Aorta (tissue), 5 donors: ENCODE measurements around the gene OBSCN. TPM values are rescaled to one million over a fixed set of nuclear protein-coding genes. Genes with fewer than 3 reads are reported as not detected.
"Not testable (repeated sequence)": the region's sequence is repeated elsewhere in the genome, so short reads cannot be mapped to it uniquely, and the experiment has no call there.

ENCODE experiments used
- ATAC-seq: fragments of 200-7000 bp; cut with Tn5 transposase; one replicate; pipeline ENCODE4 v1.9.1; 2022; ENCODE audit warnings: moderate library complexity; ENCODE audit not compliant: low FRiP score
- DNase-seq, 2 donors: peaks; one replicate each; pipeline ENCODE4 v3.0.0-alpha.2; 2020
- H3K27ac ChIP-seq, 2 donors: one replicate each; pipeline ENCODE4 v1.5.1; 2013; ENCODE audit warnings: low read length in 2 of 2, mild to moderate bottlenecking in 2 of 2, moderate library complexity in 2 of 2, control low read depth in 1 of 2, inconsistent platforms in 1 of 2, low read depth in 1 of 2
- H3K27me3 ChIP-seq, 2 donors: one replicate each; pipeline ENCODE4 v1.6.1; 2013; ENCODE audit warnings: control low read depth in 1 of 2, low read length in 1 of 2, mild to moderate bottlenecking in 1 of 2, moderate library complexity in 1 of 2; ENCODE audit not compliant: insufficient read depth in 2 of 2, control insufficient read depth in 1 of 2
- H3K36me3 ChIP-seq, 2 donors: one replicate each; pipeline ENCODE4 v1.6.1; 2013; ENCODE audit warnings: control low read depth in 1 of 2, low read length in 1 of 2, mild to moderate bottlenecking in 1 of 2; ENCODE audit not compliant: insufficient read depth in 2 of 2, control insufficient read depth in 1 of 2
- H3K4me1 ChIP-seq, 2 donors: one replicate each; pipeline ENCODE4 v1.6.1; 2013; ENCODE audit warnings: low read length in 2 of 2, control low read depth in 1 of 2, mild to moderate bottlenecking in 1 of 2, moderate library complexity in 1 of 2; ENCODE audit not compliant: insufficient read depth in 2 of 2, control insufficient read depth in 1 of 2
- H3K4me3 ChIP-seq, 2 donors: one replicate each; pipeline ENCODE4 v1.5.1; 2013; ENCODE audit warnings: low read length in 2 of 2, control low read depth in 1 of 2, mild to moderate bottlenecking in 1 of 2
- H3K9me3 ChIP-seq: one replicate; pipeline ENCODE4 v1.6.1; 2013; ENCODE audit warnings: mild to moderate bottlenecking, low read length; ENCODE audit not compliant: control insufficient read depth
- WGBS, 2 donors: extraction: QIAGEN DNeasy Blood & Tissue Kit; methylation state at CpG; one replicate each; pipeline ENCODE4 v1.1.7; 2013; 5-methylcytosine and 5-hydroxymethylcytosine counted together
- intact Hi-C, 2 donors: fragments of 100-400 bp; cut with DNase I; formaldehyde crosslinking; loops; one replicate each; pipeline versions ENCODE4 v1.14.2 to v1.15.0; 2022
- polyA plus RNA-seq, 2 donors: library from polyadenylated mRNA; stranded (reverse); fragments of 200-250 nt; gene quantifications; one replicate each; pipeline ENCODE4 v1.2.3, GENCODE V29; 2013
- total RNA-seq, 2 donors: library from RNA; stranded (reverse); fragmentation: NEBNext Ultra II Directional; extraction: Animal tissue kit (Norgen Biotek cat#: 25700); gene quantifications; one replicate each; pipeline ENCODE4 v1.2.1, GENCODE V29; 2021
- donor health status: healthy with polysubstance abuse.
- donor health status: Bipolar disorder and iron deficiency.
- donor health status: DM: no; HTN: no; CAD: no.
- donor health status: DM: no; HTN: no; CAD: no.
- donor health status: DM: yes; HTN: yes; CAD: no.

Gene OBSCN
- total and polyA plus RNA-seq, 4 donors: 2.0 to 19.3 (median 6.4) TPM

DNA sequence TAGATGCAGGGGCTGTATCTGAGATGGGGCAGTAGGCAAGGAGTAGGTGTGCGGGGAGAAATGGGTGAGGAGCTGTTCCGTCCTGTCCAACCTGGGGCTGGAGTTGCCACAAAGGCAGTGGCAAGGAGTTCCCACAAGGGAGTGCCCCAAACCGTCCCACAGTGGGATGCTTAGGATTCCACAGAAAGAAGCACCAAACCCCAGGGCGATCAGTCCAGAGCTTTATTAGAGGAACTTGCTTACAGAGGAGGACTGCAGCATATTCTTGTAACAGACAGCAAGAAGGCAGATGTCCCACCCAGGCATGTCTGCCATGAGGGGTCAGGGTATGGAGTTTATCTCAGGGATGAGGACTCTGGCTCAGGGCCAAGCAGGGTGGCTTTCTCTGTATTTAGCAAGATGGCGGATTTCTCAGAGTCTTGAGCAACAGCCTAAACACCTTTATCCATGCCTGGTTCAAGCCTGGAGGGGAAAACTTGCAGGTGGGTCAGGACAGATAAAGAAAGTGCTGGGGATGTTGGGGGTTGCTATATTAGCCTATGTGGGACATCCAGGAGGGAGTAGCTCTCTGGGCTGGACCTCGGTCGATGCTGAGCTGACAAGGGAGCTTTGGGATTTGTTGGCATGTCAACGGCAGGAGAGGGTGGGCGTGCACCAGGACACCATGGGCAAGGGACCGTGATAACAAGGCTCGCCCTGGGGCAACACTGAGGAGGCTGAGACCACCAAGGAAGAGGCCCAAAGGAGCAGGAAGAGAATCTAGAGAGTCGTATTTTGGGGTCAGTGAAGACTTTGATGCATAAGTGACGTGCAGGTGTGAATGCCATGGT lies 32.8 kb downstream of the OBSCN start:
- no peaks in the 10 kb centered on the region for H3K27me3 ChIP-seq
- H3K36me3 ChIP-seq: peaks cover 0 to 2% of the 10 kb centered on the region in 2 donors
- 90% methylated on average over 13 of the region's 13 CpGs for WGBS, 2 donors
- DNase-seq: no peak
- ATAC-seq: no peak
- H3K27ac ChIP-seq: no peak overlapping the region
- no peak overlapping the region for H3K4me3 ChIP-seq
- intact Hi-C loops: no loop called here
- H3K4me1 ChIP-seq: no peaks in the 10 kb centered on the region
- peaks cover 16% of the 10 kb centered on the region for H3K9me3 ChIP-seq

DNA sequence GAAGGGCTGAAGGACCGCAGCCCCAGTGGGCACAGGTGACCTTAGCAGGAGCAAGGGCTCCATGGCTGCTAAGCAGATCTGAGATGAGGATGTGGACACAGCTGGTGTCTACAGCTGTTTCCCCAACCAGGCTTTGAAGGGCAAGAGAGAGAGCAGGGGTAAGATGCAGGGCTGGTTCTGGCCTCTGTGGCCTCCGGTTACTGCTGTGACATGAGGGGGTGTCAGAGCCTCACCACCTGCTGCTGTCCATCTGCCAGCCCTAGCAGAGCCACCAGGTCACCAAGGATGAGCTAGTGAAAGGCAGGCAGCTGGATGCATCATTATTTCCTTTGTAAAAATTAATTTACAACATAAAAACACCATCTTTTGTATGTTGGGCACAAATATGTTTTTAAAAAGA lies 33.4 kb downstream of the OBSCN start:
- intact Hi-C loops: no loop called here
- H3K36me3 ChIP-seq: peaks cover 0 to 2% of the 10 kb centered on the region in 2 donors
- peaks cover 16% of the 10 kb centered on the region for H3K9me3 ChIP-seq

DNA sequence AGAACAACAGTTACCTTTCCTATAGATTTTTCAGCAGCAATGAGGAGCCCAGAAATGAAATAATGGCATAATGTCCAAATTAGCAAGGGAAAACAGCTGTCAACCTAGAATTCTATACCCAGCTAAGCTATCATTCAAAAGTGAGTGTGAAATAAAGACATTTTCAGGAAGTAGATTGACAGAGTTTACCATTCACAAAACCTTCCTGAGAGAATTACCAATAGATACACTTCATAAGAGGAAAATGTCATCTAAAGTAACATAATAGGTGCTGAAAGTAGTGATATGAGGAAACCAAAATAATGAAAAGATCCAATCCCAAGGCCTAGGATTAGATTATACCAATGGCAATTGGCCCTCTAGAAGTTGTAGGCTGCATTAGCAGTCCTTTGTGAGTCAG lies 34.6 kb downstream of the OBSCN start:
- DNase-seq: no peak
- peaks cover 19% of the 10 kb centered on the region for H3K9me3 ChIP-seq
- intact Hi-C loops: no loop called here
- peaks cover 0 to 2% of the 10 kb centered on the region in 2 donors for H3K36me3 ChIP-seq
- H3K4me1 ChIP-seq: no peaks in the 10 kb centered on the region
- H3K4me3 ChIP-seq: no peak overlapping the region
- H3K27ac ChIP-seq: no peak overlapping the region
- no peaks in the 10 kb centered on the region for H3K27me3 ChIP-seq
- ATAC-seq: no peak

More for the DNA sequence above, 33.4 kb downstream of the OBSCN start:
- no peaks in the 10 kb centered on the region for H3K27me3 ChIP-seq
- ATAC-seq: no peak
- H3K27ac ChIP-seq: no peak overlapping the region
- DNase-seq: no peak
- 96 to 97% methylated on average over 2 of the region's 2 CpGs for WGBS, 2 donors
- no peak overlapping the region for H3K4me3 ChIP-seq
- H3K4me1 ChIP-seq: no peaks in the 10 kb centered on the region

DNA sequence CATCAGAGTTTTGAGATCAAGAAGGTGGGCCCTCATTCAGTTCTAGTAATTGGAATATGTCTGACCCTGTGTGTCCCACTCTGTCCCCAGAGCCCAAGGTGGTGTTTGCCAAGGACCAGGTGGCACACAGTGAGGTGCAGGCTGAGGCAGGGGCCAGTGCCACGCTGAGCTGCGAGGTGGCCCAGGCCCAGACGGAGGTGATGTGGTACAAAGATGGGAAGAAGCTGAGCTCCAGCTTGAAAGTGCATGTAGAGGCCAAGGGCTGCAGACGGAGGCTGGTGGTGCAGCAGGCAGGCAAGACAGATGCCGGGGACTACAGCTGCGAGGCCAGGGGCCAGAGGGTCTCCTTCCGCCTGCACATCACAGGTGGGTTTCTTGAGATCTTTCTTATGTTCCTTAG lies 35.2 kb downstream of the OBSCN start:
- peaks cover 0 to 2% of the 10 kb centered on the region in 2 donors for H3K36me3 ChIP-seq
- intact Hi-C loops: no loop called here
- WGBS, 2 donors: 98 to 99% methylated on average over 7 of the region's 7 CpGs
- H3K4me3 ChIP-seq: no peak overlapping the region
- H3K4me1 ChIP-seq: no peaks in the 10 kb centered on the region
- no peak for ATAC-seq
- DNase-seq: no peak
- peaks cover 19% of the 10 kb centered on the region for H3K9me3 ChIP-seq
- no peak overlapping the region for H3K27ac ChIP-seq
- no peaks in the 10 kb centered on the region for H3K27me3 ChIP-seq

DNA sequence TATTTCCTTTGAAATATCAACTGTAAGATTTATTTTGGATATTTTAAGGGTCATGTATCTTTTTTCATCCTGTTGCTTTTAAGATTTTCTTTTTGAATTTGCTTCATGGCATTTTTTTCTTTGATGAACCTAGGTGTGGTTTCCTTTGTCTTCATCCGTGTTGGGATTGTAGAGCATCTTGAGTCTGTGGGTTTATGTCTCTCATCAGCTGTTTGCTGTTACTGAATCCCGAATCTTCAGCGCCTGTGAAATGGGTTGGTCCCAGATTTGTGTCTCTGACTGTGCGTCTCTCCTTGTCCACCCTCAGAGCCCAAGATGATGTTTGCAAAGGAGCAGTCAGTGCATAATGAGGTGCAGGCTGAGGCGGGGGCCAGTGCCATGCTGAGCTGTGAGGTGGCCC lies 36.1 kb downstream of the OBSCN start:
- intact Hi-C loops, H3K4me3 ChIP-seq, H3K27ac ChIP-seq, ATAC-seq, H3K36me3 ChIP-seq, H3K4me1 ChIP-seq, DNase-seq, H3K27me3 ChIP-seq: not testable (repeated sequence)
- WGBS, 2 donors: 77 to 96% methylated on average over 5 of the region's 5 CpGs
- peaks cover 19% of the 10 kb centered on the region for H3K9me3 ChIP-seq

DNA sequence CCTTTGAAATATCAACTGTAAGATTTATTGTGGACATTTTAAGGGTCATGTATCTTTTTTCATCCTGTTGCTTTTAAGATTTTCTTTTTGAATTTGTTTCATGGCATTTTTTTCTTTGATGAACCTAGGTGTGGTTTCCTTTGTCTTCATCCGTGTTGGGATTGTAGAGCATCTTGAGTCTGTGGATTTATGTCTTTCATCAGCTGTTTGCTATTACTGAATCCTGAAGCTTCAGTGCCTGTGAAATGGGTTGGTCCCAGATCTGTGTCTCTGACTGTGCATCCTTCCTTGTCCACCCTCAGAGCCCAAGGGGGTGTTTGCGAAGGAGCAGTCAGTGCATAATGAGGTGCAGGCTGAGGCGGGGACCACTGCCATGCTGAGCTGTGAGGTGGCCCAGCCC lies 37.3 kb downstream of the OBSCN start:
- H3K4me1 ChIP-seq: no peaks in the 10 kb centered on the region
- no peaks in the 10 kb centered on the region for H3K27me3 ChIP-seq
- WGBS, 2 donors: 91 to 95% methylated on average over 3 of the region's 3 CpGs
- intact Hi-C loops: no loop called here
- no peak overlapping the region for H3K4me3 ChIP-seq
- DNase-seq (no peak), ATAC-seq (no peak)
- no peaks in the 10 kb centered on the region for H3K36me3 ChIP-seq
- H3K9me3 ChIP-seq: peaks cover 19% of the 10 kb centered on the region
- H3K27ac ChIP-seq: no peak overlapping the region

DNA sequence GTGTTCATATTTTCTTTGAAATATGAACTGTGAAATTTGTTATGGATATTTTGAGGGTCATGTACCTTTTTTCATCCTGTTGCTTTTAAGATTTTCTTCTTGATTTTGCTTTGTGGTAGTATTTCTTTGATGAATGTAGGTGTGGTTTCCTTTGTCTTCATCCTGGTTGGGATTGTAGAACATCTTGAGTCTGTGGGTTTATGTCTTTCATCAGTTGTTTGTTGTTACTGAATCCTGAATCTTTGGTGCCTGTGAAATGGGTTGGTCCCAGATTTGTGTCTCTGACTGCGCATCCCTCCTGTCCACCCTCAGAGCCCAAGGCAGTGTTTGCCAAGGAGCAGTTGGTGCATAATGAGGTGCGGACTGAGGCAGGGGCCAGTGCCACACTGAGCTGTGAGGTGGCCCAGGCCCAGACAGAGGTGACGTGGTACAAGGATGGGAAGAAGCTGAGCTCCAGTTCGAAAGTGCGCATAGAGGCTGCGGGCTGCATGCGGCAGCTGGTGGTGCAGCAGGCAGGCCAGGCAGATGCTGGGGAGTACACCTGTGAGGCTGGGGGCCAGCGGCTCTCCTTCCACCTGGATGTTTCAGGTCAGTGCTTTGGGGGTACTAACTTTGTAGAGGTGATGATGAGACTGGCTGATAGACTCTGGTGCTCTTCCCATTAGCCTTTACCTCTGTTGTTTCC lies 38.5 kb downstream of the OBSCN start:
- ATAC-seq (no peak), DNase-seq (no peak)
- Histone ChIP-seq H3K4me1 (no peaks in the 10 kb centered on the region), H3K36me3 (no peaks in the 10 kb centered on the region), H3K27ac (no peak overlapping the region), H3K4me3 (no peak overlapping the region), H3K9me3 (peaks cover 14% of the 10 kb centered on the region), H3K27me3 (no peaks in the 10 kb centered on the region)
- intact Hi-C loops: no loop called here
- 95 to 98% methylated on average over 8 of the region's 8 CpGs for WGBS, 2 donors

DNA sequence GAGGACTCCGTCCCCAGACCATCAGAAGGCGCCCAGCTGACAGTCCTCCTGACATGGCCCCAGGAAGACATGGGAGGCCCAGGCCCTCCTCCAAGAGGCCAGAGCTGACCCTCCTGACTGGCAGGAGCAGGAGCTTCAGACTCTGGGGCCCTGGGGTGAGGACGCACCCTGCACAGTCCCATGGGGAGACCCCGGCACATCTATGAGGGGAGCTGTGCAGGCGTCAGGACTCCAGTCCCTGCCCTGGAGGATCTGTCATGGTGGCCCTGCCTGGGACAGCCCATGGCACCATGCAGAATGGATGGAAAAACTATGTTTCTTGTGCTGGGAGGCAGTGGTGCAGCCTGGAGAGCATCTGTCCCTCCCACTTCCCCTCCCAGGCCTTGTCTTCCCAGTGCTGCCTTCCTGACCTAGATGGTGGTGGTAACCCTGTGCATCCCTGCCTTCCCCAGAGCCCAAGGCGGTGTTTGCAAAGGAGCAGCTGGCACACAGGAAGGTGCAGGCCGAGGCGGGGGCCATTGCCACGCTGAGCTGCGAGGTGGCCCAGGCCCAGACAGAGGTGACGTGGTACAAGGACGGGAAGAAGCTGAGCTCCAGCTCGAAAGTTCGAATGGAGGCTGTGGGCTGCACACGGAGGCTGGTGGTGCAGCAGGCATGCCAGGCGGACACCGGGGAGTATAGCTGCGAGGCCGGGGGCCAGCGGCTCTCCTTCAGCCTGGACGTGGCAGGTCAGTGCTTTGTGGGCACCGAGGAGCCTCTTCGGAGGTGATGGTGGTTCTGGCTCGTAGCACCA lies 41.9 kb downstream of the OBSCN start:
- H3K4me3 ChIP-seq: no peak overlapping the region
- no peaks in the 10 kb centered on the region for H3K27me3 ChIP-seq
- ATAC-seq (peak; percentile 26), DNase-seq (no peak)
- no peaks in the 10 kb centered on the region for H3K4me1 ChIP-seq
- WGBS, 2 donors: 96% methylated on average over 24 of the region's 24 CpGs
- peaks cover 7% of the 10 kb centered on the region for H3K9me3 ChIP-seq
- no peak overlapping the region for H3K27ac ChIP-seq
- no peaks in the 10 kb centered on the region for H3K36me3 ChIP-seq
- intact Hi-C loops: no loop called here
